ENCODE data around the gene CHST15.

The CHST15 gene

DNA sequence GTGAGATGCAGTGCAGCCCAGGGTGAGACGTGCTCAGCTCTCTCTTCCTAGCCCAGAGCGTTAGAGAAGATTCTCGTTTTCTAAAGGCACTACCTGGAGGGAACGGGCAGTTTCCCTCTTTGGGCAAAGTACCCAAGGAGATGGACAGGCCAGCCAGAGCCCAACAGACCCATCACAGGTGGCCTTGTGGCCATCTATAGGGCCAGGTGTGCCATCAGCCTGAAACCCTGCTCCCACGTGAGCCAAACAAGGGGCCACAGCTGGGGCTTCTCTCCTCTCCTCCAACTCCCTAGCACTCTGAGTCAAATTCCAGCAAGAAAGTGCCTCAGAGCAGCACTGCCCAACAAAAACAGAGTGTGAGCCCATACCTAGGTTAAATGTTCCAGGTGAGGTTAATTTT lies 22.3 kb downstream of the CHST15 start:
- DNase-seq (ENCODE audit: low spot score in 2 of 2) (no peak), ATAC-seq (replicated peaks; ENCODE audit: extremely low read depth, poor library complexity, severe bottlenecking) (no peak)
- Mint-ChIP-seq H3K4me1 (no peaks in the 10 kb centered on the region), H3K27ac (ENCODE audit: low read depth) (no peak overlapping the region), H3K36me3 (ENCODE audit: insufficient read depth) (no peaks in the 10 kb centered on the region), H3K27me3 (peaks cover 57% of the 10 kb centered on the region), H3K9me3 (no peaks in the 10 kb centered on the region), H3K4me3 (no peak overlapping the region)

DNA sequence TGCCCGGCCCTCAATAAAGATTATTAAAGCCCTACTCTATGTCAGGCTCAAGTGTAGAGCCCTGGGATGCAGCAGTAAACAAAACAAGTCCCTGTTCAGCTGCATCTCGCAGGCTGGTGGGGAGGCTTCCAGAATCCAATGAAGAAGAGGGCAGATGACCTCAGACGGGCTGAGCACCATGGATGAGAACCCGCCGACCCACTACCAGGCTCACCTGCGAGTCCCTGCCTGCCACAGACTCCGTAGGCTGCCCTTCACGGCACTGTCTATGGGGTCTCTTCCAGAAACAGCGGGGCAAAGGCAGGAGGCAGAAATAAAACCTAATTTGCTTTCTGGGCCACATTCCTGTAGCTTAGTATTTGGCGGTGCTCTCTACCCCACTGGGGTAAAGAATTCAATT lies 22.7 kb downstream of the CHST15 start:
- Mint-ChIP-seq H3K4me1 (no peaks in the 10 kb centered on the region), H3K36me3 (ENCODE audit: insufficient read depth) (no peaks in the 10 kb centered on the region), H3K27me3 (peaks cover 62% of the 10 kb centered on the region), H3K27ac (ENCODE audit: low read depth) (no peak overlapping the region), H3K9me3 (no peaks in the 10 kb centered on the region), H3K4me3 (no peak overlapping the region)
- DNase-seq (ENCODE audit: low spot score in 2 of 2) = no peak
- no peak for ATAC-seq (replicated peaks; ENCODE audit: extremely low read depth, poor library complexity, severe bottlenecking)

DNA sequence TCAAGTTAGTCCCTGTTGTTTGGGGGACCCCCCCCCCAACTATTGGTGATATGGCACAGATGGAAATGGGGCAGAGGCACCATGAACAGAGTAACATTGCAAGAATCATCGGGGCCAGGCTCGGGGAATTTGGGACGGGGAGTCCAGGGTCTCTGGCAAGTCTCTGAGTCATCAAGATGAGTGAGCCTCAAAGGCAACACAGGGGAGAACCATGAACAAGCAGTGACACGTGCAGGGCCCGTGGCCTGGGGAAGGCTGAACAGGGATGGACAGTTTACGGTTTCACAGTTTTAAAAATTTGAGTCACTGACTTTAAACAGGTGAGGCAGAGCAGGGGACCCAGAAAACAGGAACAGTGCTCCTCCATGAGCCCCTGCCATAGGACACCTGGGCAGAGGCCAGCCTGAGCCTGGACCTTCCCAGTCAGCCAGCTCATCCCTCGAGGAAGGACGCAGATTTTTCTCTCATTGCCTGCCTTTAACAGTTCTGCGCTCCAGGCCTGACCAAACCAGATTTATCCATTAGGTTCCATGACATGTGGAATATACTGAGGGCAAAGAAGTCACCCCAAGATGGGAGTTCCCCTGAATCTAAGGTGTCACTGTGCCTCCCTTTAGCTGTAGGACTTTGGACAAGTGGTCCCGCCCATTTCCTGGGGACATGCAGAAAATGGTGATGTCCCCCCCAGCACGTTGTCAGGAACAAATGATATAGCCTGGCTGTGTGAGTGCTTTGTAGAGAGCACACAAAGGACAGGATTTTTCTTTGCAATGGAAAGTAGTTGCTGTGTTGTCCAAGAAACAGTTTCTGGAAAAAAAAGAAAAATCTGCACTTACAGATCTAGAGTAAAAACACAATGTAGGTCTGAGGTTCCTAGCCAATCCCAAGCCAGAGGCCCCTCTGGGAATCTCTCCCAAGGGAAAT lies 23.8 kb downstream of the CHST15 start:
- Mint-ChIP-seq H3K4me3 (no peak overlapping the region), H3K27me3 (peaks cover 69% of the 10 kb centered on the region), H3K27ac (ENCODE audit: low read depth) (no peak overlapping the region), H3K9me3 (no peaks in the 10 kb centered on the region), H3K36me3 (ENCODE audit: insufficient read depth) (no peaks in the 10 kb centered on the region), H3K4me1 (no peaks in the 10 kb centered on the region)
- DNase-seq (ENCODE audit: low spot score in 2 of 2) (no peak), ATAC-seq (replicated peaks; ENCODE audit: extremely low read depth, poor library complexity, severe bottlenecking) (no peak)

DNA sequence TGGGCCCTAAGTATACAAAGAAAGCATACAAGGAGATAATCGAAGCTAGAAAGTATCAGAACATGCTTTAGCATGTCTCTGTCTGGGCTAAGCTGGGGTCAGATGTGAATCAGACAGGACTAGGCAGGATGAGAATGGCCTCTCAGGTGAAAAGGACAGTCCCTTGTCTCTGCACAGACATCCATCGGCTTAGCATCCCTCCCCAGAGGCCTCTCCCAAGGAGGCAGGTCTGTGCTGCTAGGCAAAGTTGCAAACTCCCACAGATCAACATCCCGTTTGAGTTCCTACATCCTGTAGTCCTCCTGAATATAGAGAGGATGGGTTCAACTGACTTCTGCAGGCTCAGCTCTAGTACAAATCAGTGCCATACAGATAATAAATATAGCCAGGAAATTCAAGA lies 24.5 kb downstream of the CHST15 start:
- no peaks in the 10 kb centered on the region for H3K4me1 Mint-ChIP-seq
- no peak for ATAC-seq (replicated peaks; ENCODE audit: extremely low read depth, poor library complexity, severe bottlenecking)
- H3K4me3 Mint-ChIP-seq = no peak overlapping the region
- no peaks in the 10 kb centered on the region for H3K9me3 Mint-ChIP-seq
- H3K36me3 Mint-ChIP-seq (ENCODE audit: insufficient read depth) = no peaks in the 10 kb centered on the region
- H3K27ac Mint-ChIP-seq (ENCODE audit: low read depth) = no peak overlapping the region
- DNase-seq (ENCODE audit: low spot score in 2 of 2) = no peak
- peaks cover 67% of the 10 kb centered on the region for H3K27me3 Mint-ChIP-seq

DNA sequence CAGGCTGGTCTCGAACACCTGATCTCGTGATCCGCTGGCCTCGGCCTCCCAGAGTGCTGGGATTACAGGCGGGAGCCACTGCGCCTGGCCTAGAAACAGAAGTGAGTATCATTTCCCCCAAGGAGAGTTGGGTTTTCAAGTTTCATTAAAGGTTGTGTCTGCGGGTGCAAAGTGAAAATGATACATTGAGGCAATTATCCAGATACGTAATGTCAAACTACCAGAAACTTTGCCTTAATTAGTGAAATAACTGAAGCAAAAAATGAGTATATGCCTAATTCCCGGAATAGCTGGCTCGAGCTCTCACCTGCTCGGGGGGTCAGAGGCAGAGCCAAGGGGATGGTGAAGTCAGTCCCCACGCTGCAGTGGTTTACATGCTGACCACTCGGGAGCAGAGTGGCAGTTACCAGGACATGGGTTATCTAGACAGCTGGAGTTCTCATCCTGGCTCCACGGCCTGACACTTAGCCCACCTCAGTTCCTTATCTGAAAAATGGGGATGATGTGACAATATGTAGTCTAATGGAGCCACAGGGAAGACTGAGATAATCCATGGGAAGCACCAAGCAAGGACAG lies 25.5 kb downstream of the CHST15 start:
- ATAC-seq (replicated peaks; ENCODE audit: extremely low read depth, poor library complexity, severe bottlenecking) (no peak), DNase-seq (ENCODE audit: low spot score in 2 of 2) (no peak)
- Mint-ChIP-seq H3K27me3 (peaks cover 67% of the 10 kb centered on the region), H3K27ac (ENCODE audit: low read depth) (no peak overlapping the region), H3K36me3 (ENCODE audit: insufficient read depth) (no peaks in the 10 kb centered on the region), H3K4me3 (no peak overlapping the region), H3K4me1 (no peaks in the 10 kb centered on the region), H3K9me3 (no peaks in the 10 kb centered on the region)

DNA sequence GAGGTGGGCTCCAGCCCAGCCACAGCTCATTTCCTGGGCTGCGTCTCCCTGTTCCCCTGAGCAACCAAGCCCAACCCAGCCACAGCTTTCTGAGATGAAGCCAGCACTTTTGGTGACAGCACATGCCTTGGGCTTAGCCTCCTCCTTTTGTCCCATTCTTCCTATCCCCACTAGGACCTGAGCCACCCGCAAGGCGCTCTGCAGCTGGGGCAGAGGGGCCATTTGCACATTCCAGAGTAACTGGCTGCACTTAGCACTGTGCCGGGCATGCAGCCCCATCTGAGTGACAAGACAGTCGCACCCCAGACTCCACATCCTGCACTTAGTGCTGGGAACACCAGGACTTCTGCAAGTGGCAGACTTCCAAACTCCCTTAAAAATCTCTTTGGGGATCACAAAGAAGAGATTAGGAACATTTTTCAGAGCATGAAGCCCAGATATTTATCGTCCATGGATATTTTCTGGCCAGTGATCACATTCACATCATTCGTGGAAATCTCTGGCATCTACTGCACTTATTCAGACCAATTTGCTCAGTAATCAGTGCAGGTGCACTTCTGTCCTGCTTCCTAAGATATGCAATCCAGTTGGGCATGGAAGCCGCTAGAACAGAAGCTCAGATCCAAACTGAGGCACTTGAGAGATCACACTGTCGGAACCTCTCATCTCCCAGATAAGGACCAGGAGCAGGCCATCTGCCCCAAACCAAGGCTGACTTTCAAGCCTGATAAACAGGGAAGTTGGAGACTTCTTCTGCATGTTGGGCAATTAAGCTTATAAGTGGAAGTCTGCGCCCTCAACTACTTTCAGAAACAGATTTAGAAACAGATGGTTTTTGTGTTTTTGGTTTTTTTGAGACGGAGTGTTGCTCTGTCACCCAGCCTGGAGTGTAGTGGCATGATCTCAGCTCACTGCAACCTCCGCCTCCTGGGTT lies 26.4 kb downstream of the CHST15 start:
- DNase-seq (ENCODE audit: low spot score in 2 of 2) (no peak), ATAC-seq (replicated peaks; ENCODE audit: extremely low read depth, poor library complexity, severe bottlenecking) (no peak)
- Mint-ChIP-seq H3K4me3 (no peak overlapping the region), H3K4me1 (no peaks in the 10 kb centered on the region), H3K36me3 (ENCODE audit: insufficient read depth) (no peaks in the 10 kb centered on the region), H3K9me3 (no peaks in the 10 kb centered on the region), H3K27ac (ENCODE audit: low read depth) (no peak overlapping the region), H3K27me3 (peaks cover 67% of the 10 kb centered on the region)

DNA sequence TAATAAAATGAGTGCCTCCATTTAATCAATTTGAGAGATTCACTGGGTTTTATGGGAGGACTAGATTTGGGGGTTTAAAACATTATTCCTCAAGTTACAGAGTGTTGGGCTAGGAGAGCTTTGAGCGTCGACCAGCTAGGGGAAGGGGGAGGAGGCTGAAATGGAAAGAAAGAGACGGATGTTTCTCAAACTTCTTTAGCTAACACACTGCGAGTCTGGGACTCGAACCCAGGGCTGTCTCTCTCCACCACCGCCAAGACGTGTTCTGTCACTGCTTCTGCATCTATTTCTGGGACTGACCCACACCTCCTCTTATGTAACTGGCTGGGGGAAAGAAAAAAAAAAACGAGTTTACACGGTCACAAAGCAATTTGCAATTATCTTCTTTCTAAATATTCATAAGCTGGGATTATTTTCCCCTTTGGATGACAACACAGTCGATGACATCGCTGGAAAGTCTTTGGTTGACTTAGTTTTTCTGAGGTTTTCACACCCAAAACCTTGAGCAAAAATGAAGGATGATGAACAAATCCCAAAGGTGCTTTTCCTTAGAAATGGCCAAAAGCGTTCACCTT lies 27.2 kb downstream of the CHST15 start:
- DNase-seq (ENCODE audit: low spot score in 2 of 2) (no peak), ATAC-seq (replicated peaks; ENCODE audit: extremely low read depth, poor library complexity, severe bottlenecking) (no peak)
- no peaks in the 10 kb centered on the region for H3K4me1 Mint-ChIP-seq
- no peaks in the 10 kb centered on the region for H3K36me3 Mint-ChIP-seq (ENCODE audit: insufficient read depth)
- no peak overlapping the region for H3K4me3 Mint-ChIP-seq
- H3K27me3 Mint-ChIP-seq = peaks cover 71% of the 10 kb centered on the region
- H3K27ac Mint-ChIP-seq (ENCODE audit: low read depth) = no peak overlapping the region
- H3K9me3 Mint-ChIP-seq = no peaks in the 10 kb centered on the region

DNA sequence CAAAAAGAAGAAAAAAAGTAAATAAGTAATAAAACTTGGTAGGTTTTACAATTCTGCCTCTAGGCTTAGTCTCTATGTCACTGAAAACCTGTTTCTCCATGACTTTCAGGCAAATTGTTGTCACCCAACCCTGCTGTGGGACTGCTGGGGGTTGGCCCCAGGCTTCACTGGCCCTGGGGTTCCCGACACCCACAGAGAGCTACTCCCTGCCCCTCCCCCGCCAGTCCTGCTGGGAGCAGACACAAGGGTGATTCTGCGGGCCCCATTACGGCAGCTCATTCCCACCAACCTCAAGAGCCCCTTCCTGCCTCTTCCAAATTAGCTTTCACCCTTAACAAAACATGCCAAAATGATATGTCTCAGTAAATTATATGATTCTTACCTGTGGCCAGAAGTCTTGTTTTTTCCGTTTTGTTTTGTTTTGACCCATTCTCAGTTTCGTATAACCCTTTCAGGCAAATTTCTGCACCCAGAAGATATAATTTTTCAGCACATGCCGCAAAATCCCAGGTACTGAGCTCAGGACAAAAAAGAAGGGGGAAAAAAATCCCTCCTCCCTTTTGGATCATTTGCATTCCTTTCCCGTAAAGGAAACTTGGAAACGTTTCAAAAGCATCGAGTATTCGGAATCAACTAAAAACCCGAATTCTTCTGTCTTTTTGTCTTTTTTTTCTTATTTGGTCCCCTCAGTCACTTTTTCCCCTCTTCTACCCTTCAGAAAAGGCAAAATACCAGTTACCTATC lies 27.8 kb downstream of the CHST15 start:
- DNase-seq (ENCODE audit: low spot score in 2 of 2) (no peak), ATAC-seq (replicated peaks; ENCODE audit: extremely low read depth, poor library complexity, severe bottlenecking) (no peak)
- H3K9me3 Mint-ChIP-seq = no peaks in the 10 kb centered on the region
- H3K27me3 Mint-ChIP-seq = peaks cover 76% of the 10 kb centered on the region
- no peak overlapping the region for H3K4me3 Mint-ChIP-seq
- no peak overlapping the region for H3K27ac Mint-ChIP-seq (ENCODE audit: low read depth)
- H3K36me3 Mint-ChIP-seq (ENCODE audit: insufficient read depth) = no peaks in the 10 kb centered on the region
- no peaks in the 10 kb centered on the region for H3K4me1 Mint-ChIP-seq

DNA sequence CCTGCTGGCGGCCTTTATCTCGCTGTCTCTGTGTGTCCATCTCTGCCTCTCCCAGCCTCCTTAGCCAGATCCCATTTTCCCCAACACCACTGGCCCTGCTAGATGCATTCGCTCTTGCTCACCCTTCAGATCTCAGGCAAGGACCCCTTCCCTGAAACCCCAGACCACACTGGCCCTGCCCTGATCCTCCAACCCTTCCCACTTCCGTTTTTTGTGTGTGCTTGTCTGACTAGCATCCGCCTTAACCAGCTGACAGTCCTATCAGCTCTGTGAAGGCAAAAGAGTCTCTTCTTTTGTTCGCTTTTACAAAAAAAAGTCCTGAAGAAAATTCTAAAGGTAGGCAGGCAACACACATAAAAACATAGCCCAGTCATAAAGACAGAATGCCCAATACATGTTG lies 28.7 kb downstream of the CHST15 start:
- ATAC-seq (replicated peaks; ENCODE audit: extremely low read depth, poor library complexity, severe bottlenecking) = no peak
- no peak overlapping the region for H3K27ac Mint-ChIP-seq (ENCODE audit: low read depth)
- no peaks in the 10 kb centered on the region for H3K9me3 Mint-ChIP-seq
- H3K4me3 Mint-ChIP-seq = no peak overlapping the region
- H3K36me3 Mint-ChIP-seq (ENCODE audit: insufficient read depth) = no peaks in the 10 kb centered on the region
- no peak for DNase-seq (ENCODE audit: low spot score in 2 of 2)
- no peaks in the 10 kb centered on the region for H3K4me1 Mint-ChIP-seq
- H3K27me3 Mint-ChIP-seq = peaks cover 76% of the 10 kb centered on the region

DNA sequence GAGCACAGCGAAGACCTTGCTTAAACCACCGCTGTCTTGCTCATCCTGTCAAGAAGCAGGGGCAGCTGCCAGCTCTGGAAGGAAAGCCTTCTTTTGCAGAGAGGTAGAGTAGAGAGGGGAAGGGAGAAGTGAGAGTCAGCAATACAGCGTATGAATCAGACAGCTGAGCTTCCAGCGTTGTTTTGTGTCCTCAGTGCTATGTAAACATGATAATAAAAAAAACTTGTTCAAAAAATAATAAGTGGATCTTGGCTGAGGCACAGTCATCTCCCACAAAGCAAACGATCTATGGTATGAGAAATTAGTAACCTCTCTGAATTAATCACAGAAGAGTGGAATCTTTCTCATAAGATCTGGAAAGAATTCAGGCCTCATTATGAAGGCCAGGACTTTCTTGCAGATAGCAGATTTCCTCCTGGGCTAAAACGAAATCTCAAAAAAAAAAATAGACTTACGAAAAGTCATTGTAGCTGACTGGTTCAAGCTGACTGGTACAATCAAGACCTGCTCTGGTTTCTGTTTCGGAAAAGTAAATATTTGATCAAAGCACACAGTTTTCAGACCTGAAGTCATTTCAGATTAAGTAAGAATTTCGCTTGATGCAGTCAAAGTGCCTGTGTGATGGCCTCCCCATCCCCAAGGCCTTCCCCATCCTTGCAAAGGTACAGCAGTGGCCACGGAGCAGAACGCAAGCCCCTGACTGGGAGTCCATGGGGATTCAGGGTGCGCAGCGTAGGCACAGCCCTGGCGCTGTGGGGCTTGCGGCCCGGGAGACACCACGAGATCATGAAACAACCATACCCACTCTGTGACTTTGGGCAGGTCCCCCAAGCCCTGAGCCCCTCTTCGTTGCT lies 29.4 kb downstream of the CHST15 start:
- no peaks in the 10 kb centered on the region for H3K9me3 Mint-ChIP-seq
- no peak overlapping the region for H3K27ac Mint-ChIP-seq (ENCODE audit: low read depth)
- no peaks in the 10 kb centered on the region for H3K4me1 Mint-ChIP-seq
- peaks cover 69% of the 10 kb centered on the region for H3K27me3 Mint-ChIP-seq
- DNase-seq (ENCODE audit: low spot score in 2 of 2) (no peak), ATAC-seq (replicated peaks; ENCODE audit: extremely low read depth, poor library complexity, severe bottlenecking) (no peak)
- no peak overlapping the region for H3K4me3 Mint-ChIP-seq
- no peaks in the 10 kb centered on the region for H3K36me3 Mint-ChIP-seq (ENCODE audit: insufficient read depth)

DNA sequence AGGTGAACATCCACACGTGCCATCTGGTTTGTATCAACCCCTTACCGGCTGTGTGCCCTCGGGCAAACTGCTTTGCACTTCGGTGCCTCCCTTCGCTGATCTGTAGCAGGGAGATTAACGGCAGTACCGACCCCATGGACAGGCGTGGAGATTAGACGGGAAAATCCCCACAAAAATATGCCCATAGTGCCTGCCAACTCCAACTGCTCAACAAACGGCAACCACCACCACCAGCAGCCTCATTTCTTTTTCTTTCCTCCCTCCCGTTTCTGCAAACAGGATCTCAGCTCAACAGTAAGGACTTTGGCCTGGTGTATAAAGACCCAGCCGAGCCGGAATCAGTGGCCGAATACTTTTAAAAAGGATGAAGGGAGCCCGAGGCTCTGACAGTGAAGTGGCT lies 31.0 kb downstream of the CHST15 start:
- Mint-ChIP-seq H3K9me3 (no peaks in the 10 kb centered on the region), H3K4me1 (no peaks in the 10 kb centered on the region), H3K27me3 (peaks cover 58% of the 10 kb centered on the region), H3K36me3 (ENCODE audit: insufficient read depth) (no peaks in the 10 kb centered on the region), H3K27ac (ENCODE audit: low read depth) (no peak overlapping the region), H3K4me3 (no peak overlapping the region)
- ATAC-seq (replicated peaks; ENCODE audit: extremely low read depth, poor library complexity, severe bottlenecking) (no peak), DNase-seq (ENCODE audit: low spot score in 2 of 2) (no peak)
